Esophagus mucosa (tissue), 1 donor: ENCODE results near the gene MAP3K3. TPM values are rescaled to one million over a fixed set of nuclear protein-coding genes. Genes with fewer than 3 reads are reported as not detected.

ENCODE experiments used
- ATAC-seq: fragments of 200-7000 bp; cut with Tn5 transposase; one replicate; pipeline ENCODE4 v1.9.1; 2020
- total RNA-seq: library from RNA; stranded (reverse); gene quantifications from one replicate; pipeline ENCODE4 v1.2.4, GENCODE V29; 2023
- donor health status: DM: yes; HTN: yes; CAD: no.

Gene MAP3K3
- total RNA-seq, 1 donor from 2014 or later, result 9.2 TPM

DNA sequence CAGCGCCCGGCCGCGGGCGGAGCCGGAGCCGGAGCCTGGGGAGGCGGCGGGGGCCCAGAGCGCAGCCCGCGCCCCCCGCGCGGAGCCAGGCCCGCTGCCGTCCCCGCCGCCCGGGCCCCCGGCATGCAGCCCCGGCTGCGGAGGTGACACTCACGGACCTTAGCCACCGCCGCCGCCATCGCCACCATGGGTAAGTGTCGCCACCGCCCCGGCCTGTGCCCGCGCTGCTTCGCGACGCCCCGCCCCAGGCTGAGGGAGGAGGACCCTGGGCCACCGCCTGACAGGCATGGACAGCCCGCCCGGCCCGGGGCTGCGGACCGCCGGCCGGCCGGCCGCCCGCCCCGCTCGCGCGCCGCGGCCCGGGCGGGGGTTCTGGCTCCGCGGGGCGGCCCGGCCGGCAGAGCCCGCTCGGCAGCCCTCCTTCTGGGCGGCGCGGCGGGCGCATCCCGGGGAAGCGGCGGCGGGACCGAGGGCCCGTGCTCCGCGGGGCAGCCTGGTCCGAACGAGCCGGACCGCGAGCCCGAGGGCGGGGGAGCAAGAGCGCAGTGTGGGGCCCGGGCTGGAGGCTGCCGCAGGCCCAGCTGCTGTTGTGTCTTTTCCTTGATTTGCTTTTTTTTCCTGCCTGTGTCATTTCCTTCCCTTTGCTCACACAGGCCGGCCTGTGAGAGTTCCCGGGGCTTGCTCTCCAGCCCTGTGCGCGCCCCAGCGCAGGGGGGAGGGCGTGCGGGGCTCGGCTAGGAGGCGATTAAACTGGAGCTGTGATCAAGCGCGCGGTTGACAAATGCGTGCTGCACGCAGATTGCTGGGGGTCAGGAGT is 565 bp downstream of the MAP3K3 start:
- ATAC-seq, result no peak

DNA sequence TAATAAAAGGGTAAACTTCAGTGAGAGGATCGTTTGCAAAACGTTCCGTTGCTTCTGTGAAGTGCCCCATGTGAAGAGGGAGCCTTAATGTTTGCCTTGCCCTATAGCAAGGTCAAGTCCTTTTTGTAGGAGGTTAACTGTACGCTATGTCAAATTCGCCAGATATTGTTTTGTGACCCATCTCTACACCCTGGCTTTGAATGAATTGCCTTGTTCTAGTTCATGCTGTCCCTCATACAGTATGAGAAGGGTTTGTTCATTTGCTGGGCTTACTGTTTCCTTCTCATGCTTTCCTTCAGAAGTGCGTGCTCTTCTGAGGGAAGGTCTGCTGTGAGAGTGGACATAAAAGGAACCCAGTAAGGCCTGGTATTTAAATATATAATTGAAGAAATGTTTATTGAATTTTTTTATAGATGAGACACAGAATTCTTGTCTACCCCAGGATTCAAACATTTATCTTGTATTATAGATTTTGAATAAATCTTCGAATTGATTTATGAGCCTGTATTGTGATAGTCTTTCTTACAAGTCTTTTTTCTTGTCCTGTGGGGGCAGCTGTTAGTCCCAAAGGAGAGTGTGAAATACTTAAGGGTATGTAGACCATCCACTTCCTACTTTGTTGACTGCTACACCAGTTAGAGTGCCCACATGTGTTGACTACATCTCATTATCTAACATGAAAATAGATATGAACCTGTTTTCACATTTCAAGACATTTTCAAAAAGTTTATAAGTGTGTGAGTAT is 1.7 kb downstream of the MAP3K3 start:
- no peak for ATAC-seq

DNA sequence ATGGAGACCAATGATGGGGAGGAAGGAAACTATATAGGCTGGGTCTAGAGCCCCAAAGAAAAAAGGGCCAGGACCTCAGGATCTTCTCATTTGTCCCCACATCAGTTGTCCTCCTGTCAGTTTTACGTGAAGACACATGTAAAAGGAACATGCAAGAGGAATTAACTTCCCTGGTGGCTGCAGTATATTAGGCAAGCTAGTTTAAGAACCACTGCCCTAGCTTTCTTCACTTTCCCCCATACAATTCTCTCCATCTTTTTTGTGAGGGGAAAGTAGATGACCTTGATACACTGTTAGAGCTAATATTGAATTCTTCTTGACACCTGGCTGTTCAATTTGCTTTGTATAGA is 2.3 kb downstream of the MAP3K3 start:
- no peak for ATAC-seq

DNA sequence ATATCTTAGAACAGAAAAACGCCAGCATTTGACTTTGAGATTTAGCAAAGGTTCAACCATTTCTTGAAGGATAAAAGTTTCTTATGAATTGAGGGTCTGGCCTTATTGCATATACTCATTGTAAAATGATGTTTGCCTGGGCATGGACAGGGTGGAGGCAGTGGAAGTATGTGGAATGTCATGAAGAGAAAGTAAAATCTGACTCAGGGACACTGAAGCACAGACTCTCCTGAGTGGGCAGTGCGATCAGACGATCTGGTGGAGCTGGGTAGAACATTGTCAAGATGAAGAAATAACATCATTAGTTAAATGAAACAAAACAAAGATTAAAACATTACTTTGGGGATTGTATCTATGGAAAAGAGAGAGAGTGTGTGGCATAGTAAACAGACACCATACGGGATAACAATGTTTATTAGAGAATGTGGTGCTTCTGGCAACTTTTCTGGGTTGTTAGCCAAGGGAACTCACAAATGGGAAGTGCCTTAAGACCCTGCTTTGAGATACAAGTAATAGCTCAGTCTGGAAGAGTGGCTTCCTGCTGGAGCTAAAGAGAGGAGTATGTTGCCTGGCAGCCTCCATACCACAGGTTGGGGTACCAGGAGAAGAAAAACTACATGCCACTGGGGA is 4.4 kb downstream of the MAP3K3 start:
- ATAC-seq, result no peak

DNA sequence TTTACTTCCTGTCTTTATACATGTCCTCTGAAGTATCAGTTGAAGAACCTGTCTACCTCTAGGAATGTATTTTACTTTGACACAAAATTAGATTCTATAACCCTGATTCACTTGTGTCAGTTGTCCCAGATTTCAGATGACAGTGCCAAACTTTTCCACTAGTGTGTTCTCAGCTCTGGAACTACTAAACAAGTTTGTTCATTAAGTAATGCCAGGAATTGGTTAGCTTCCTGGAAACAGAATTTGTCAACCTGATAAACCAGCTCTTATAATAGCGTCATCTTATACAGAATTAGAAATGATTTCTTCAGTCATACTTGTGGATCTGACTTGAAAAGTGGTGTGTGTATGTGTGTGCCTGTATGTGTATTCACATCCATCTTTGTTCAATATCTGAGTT is 7.4 kb downstream of the MAP3K3 start:
- peak; percentile 91 for ATAC-seq

DNA sequence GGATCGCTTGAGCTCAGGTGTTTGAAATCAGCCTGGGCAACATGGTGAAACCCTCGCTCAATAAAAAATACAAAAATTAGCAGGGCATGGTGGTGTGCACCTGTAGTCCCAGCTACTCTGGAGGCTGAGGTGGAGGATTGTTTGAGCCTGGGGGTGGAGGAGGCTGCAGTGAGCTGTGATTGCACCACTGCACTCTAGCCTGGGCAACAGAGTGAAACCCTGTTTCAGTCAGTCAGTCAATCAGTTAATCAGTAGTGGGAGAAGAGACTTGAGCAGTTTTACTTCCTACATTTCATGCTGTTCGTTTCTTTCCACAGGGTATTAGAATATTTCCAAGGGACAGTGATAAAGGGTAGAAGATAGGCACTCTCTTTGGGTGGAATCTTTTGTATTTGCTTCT is 8.8 kb downstream of the MAP3K3 start:
- ATAC-seq, result no peak

DNA sequence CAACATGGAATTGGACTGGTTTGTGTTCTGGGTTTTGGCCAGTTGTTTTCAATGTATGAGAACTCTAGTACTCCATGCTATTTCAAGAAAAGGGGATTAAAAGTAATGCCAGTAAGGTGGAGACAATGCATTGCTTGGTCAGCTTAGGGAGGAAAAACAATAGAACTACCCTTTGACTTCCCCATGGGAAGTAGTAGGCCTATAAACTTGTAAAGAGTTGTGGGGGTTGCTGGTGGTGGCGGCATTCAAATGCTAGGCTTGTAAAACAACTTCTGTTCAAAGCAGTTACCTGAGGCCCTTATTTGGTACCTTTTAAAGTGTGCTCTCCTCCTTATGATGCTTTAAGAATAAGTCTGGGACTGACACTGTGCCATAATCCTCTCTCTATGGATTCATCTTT is 9.4 kb downstream of the MAP3K3 start:
- no peak for ATAC-seq

DNA sequence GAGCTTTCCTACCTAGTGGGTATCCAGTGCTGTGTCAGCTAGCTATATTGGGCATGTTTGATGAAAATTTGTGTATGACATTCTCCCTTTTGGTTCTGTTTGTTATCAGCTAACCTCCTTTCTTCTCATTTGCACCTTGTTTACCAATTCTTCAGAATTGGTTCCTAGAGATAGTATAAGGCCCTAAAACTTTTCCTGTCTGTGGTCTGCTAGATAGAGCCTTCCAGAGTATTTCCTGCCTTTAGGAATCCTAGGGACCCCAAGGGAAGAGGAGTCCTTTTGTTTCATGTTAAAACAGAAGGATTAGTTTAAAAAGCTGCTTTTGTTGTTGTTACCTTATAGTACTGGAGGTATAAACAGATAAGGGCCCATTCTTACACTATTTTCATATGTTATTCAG is 11.5 kb downstream of the MAP3K3 start:
- no peak for ATAC-seq

DNA sequence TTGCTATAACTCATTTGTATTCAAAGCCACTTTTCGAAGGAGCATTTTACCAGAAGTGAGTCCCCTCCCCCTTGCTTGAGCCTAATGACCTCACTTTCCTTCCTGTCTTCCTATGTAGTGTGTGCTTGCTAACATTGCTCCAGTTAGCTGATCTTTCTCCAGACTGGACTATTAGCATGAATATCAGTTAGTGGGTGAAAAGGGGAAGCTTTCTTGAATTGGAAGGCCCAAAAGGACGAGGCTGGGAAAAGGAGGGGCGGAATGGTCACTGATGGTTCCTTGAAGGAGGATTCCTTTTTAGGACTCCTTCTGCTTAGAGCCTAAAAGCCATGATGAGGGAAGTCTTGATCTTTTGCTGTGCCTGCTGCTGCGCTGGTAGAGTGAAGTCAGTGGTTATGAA is 11.9 kb downstream of the MAP3K3 start:
- ATAC-seq, result no peak

DNA sequence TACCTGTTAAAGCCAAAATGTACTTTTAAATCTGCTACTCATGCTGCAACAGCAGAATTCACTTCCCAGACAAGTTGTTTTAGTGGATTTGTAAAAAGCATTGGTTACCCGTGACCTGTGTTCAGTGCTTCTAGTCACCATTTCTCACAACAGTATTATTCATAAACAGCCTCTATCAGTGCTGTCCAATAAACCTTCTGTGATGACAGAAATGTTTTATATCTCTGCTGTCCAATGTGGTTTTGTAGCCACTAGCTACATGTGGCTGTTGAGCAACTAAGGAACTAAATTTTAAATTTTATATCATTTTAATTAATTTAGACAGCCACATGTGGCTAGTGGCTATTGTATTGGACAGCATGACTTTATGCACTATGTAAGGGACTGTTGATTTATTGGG is 12.6 kb downstream of the MAP3K3 start:
- no peak for ATAC-seq

DNA sequence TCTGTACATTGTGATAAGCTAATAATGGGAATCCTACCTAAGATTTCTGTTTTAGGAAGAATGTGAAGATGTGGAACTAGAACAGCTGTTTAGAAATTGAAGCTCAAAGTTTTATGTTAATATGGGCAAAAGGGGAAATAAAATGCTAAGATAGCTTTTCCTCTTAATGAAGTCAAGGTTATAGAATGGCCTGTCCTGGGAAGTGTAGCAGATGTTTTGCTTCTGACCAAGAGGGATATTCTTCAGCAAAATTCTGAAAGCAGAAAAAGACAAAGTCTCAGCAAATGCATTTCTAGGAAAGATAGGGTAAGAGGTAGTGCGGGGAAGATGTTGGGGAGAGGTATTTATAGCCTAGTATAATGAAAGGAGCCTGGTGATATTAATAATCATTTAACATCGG is 13.1 kb downstream of the MAP3K3 start:
- no peak for ATAC-seq

DNA sequence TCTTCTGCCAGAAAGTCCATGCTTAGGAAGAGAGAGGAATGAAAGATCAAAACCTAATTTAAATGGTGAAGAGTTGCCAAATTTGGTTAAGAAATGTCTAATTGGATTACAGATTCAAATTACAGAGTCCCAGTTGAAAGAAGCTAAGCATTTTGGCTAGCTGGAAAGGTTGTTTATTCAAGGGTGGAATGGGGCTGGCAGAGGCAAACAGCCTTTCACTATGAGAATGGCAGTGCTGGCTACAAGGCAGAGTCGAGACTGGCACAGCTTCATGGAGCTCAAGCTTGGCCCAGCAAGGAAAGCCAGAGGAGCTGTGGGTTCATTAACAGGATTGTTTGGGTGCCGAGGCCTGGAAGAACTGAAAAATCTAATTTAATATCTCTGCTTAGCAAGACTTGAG is 13.6 kb downstream of the MAP3K3 start:
- ATAC-seq, result no peak

DNA sequence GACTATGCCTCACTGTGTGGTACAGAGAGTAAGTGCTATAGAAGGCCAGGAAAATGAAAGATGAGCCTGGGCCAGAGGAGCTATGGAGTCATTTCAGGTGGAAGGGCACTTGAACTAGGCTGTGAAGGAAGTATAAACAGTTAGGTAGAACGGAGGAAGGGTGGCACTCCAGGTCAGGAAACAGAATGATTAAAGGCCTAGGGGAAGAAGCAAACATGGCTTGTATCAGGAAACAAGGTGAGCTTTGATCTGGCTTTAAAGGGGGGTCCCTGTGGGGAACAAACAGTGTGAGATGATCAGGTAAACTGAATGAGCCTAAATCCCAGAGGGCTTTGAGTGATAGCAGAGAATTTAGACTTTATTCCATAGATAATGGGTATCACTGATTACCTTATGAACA is 16.9 kb downstream of the MAP3K3 start:
- ATAC-seq, result no peak

DNA sequence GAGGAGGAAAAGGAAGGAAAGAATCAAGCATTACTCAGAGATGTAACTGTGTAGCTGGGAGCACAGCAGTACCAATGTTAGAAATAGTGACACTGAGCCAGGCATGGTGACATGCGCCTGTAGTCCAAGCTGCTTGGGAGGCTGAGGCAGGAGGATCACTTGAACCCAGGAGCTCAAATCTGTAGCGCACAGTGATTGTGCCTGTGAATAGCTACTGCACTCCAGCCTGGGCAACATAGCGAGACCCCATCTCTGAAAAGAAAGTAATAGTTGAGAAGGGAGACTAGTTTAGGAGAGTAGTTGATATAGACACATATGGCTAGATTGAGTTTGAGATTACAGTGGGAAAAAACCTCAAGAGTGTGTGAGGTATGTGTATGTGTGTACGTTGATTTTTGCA is 17.8 kb downstream of the MAP3K3 start:
- ATAC-seq, result no peak

DNA sequence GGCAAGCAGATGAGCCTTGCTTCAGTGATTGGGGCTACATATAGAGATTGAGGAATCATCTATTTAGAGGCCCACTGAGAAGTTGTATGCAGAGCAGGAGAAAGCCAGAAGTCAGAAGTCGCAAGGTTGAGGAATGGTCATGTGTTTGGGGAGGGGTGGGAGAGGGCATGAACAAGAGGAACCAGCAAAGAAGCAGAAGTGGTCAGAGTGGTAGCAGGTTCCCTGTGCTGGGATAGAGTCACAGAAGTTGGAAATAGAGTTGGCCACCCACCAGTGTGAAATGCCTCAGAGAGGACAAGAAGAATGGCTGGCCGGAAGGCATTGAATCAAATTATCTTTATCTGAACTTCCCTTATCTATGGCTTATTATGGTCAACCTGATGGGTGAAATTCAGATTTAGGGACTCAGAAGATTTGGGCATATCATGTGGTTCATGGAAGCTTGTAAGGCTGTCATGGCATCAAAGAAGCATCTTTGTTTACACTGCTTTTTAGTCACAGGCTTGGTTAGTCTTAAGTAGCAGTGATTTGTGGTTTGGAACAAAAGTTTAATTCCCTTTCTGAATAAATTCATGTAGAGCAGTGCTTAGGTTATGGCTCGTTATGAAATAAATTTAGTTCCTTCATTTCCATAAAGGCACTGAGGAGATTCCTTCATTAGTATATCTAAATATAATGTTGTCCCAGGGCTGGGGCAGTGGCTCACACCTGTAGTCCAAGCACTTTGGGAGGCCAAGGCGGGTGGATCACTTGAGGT is 19.7 kb downstream of the MAP3K3 start:
- ATAC-seq, result no peak

DNA sequence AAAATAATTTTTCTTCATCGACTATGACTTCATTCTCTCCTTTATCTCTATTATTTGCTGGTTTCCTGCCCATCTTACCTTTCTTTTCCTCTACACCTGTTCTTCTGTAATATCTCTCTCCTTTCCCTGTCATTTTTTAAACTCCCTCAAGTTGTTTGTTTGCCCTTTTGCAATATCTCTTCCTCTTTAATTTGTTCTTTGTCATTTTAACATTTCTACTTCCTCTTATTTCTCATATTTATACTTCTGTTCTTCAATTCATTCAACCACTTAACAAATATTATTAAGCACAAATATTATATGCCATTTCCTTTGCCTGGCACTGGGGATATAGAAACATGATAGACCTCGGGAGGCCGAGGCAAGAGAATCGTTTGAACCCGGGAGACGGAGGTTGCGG is 22.6 kb downstream of the MAP3K3 start:
- no peak for ATAC-seq

DNA sequence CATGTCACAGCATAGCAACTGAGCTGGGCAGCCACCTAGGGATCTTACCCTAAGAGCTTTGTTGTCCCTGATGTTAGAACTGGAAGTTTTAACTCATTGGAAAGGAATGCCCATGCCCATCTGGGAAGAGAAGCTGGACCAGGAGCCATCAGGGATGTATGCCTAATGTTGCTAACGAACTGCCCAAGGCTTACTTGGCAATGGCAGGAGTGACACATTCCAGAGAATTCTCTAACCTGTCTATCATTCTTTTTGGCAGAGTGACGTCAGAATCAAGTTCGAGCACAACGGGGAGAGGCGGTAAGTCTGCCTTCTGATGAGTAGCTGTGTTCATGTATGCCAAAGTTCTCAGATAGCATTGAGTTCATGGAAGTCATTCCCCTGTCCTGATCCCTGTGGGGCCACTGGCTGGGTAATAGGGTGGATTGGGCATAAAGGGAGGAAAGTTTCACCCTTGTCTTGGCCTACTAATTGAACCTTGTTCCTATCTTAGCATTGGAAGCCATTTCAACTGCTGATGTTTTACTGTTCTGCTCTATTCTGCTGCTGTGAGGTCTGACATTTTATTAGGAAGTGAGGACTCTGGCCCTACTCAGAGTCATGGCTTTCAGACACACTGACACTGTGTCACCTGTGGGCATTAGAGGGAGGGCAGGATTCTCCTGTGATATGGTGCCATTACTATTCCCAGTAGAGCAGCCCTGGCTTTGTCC is 23.7 kb downstream of the MAP3K3 start:
- ATAC-seq, result peak; percentile 85

DNA sequence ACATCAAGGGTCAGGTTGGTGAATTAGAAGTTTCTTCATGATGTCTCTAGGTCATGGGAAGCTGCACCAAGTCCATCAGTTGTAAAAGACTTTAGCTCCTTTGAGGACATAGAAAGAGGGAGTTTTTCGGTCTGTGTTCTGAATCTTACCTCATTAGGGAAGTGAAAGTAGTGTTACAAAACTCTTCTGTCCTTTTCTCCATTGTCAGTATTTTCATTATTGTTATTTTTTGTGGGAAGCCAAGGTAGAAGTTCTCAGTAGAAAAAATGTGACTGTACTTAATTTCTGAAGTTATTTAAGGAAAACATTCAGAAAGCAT is 24.2 kb downstream of the MAP3K3 start:
- peak; percentile 16 for ATAC-seq

DNA sequence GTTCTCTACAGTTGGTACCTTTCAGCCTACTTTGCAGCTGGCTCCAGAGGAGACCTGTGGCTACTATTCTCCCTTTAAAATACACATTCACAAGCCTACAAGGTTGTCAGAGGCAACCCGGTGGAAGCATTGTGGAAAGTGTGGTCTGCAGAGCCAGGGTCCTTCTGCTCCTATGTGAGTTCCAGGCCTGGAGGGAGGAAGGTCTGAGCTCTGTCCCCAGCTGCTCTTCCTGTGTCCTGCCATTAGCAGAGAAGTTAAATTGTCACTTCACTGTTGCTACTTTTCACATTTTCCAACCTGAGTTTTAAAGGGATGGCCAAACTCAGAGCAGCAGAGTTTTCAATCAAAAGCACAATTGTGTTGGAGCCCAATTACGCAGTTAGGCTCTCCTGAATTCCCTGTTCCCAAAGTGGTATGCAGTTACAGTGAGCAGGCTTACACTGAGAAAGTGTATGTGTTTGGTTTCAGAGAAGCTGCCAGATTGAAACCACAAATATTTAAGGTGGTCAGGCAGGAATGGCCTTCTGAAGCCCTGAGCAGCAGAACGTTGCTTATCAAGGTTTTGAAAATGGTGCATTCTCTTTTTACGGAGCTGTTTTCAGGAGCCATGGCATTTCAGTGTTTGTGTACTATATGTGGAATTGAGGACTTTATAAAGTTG is 25.0 kb downstream of the MAP3K3 start:
- no peak for ATAC-seq

DNA sequence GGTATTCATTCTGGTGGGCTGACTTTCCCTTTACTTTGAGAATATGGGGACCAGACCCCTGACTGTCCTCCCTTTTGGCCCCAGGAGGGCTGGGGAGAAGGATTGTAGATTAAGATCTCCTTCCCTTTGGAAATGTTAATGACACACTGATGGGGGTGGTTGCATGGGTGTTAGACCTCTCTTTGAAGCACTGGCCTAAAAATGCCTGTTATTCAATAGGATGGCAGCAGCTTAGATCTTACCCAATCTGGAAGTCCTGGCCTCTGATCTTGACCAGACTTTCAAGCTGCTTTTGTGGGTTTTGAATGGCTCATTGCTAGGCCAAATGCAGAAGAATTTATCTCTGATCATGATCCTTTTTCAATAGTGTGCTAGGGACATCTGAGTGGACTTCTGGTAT is 25.7 kb downstream of the MAP3K3 start:
- ATAC-seq, result no peak

DNA sequence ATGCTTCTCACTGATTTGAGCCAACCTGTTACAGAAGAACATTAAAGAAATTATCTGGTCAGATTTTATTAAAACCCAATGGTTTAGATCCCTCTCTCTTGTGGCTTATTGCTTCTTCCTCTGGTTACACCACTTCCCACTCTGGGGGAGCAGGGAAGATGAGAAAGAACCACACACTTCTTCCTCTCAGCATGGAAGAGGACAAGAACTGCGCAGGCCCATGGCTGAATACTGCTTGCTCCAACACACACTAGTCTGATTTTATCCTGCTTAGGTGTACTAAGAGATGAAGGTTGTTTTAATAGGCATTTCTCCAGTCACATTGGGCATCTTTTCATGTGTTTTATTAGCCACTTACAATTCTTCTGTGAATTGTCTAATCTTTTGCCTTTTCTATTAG is 27.6 kb downstream of the MAP3K3 start:
- no peak for ATAC-seq

DNA sequence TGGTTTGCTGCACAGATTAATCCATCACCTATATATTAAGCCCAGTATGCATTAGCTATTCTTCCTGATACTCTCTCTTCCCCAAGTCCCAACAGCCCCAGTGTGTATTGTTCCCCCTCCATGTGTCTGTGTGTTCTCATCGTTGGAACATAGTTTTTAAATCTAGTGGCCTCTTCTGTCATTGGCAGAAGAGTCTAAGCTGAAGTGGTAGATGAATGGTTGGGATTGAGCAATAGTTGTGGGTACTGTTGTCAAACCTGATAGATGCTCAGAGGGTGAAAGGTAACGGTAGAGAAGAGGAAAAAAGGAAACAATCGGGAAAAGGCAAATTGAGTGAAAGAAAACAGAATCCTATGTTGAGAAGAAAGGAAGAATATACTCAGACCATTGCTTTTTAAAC is 29.9 kb downstream of the MAP3K3 start:
- ATAC-seq, result no peak
